Keratinocyte (primary cell): ENCODE results near the gene KCNE4.

Experiments
- CTCF ChIP-seq, 3 experiments: IDR thresholded peaks in 1 of 3; conservative IDR thresholded peaks in 1 of 3; optimal IDR thresholded peaks in 1 of 3; 2 replicates in 2 of 3; 3 replicates in 1 of 3; pipeline versions ENCODE3 to v1.5.1; 2011; ENCODE audit warnings: low read length in 3 of 3, mild to moderate bottlenecking in 3 of 3, moderate library complexity in 2 of 3, control low read depth in 1 of 3, inconsistent platforms in 1 of 3; ENCODE audit not compliant: insufficient read depth in 2 of 3; ENCODE audit errors: extremely low read depth in 1 of 3
- EZH2 ChIP-seq: IDR thresholded peaks from one replicate; pipeline ENCODE4 v1.6.1; 2012; ENCODE audit warnings: inconsistent platforms, mild to moderate bottlenecking, low read length, moderate library complexity

DNA sequence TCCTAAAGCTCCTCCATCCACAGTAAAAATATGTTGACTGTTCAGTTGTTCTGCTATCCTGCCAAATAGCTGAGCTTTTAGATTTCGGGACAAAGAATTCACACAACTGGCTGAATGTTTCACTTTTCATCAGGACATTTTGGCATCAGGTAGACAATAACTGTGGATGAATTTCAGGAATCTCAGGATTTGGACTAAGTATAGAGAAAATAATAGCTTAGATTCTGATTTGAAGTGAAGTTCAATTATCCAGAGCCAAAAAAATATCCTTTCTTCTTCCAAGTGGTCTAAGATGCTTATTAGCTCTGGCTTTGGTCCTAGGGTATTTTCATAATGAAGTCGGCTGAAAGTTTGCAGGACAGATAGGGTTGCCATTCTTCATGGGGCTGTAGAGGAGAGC is 16.1 kb downstream of the KCNE4 start:
- TF ChIP-seq CTCF (optimal IDR thresholded peaks at IDR 0.05 in 1 of 3, IDR thresholded peaks at IDR 0.05 in 1 of 3, conservative IDR thresholded peaks at IDR 0.05 in 1 of 3; ENCODE audit: extremely low read depth in 1 of 3, insufficient read depth in 2 of 3, low read length in 3 of 3) (no peak), EZH2 (no peak)
